Caco-2 (cell line): Measurements from ENCODE around the gene COPB1. TPM values are rescaled to one million over a fixed set of nuclear protein-coding genes. Genes with fewer than 3 reads are reported as not detected.

Experiments used
- BruUV-seq: library from RNA; stranded (reverse); fragments of 400-500 nt; replicated peaks from 2 replicates; lab custom pipeline; 2021; lab: Mats Ljungman, UMichigan
- CTCF ChIA-PET: fragments of 300-600 bp; sonication (Branson Sonifier 250); formaldehyde crosslinking; loops from one replicate; lab custom pipeline; 2022; ENCODE audit warnings: antibody characterized with exemption; lab: Charles Lee
- POLR2A ChIA-PET: fragments of 300-600 bp; sonication (Branson Sonifier 250); formaldehyde crosslinking; loops from one replicate; lab custom pipeline; 2022; ENCODE audit warnings: antibody characterized with exemption; lab: Charles Lee
- DNase-seq, 2 experiments: peaks; one replicate each; pipeline versions ENCODE4 v3.0.0 to v3.0.0-alpha.2; 2020 to 2022
- H3K27me3 ChIP-seq: replicated peaks from 2 replicates; pipeline ENCODE4 v1.6.0; 2011; ENCODE audit warnings: low read length; ENCODE audit not compliant: control insufficient read depth, insufficient read depth
- H3K36me3 ChIP-seq: 2 replicates; pipeline ENCODE4 v1.5.1; 2011; ENCODE audit warnings: low read length; ENCODE audit not compliant: control insufficient read depth, insufficient read depth
- H3K4me1 ChIP-seq: fragments of 250-450 bp; sonication (Bioruptor Pico); 2 replicates; pipeline ENCODE4 v1.5.1; 2020; ENCODE audit warnings: mild to moderate bottlenecking
- H3K4me3 ChIP-seq: 2 replicates; pipeline ENCODE4 v1.5.1; 2011; ENCODE audit warnings: low read depth, mild to moderate bottlenecking, control low read depth, low read length
- H3K9me3 ChIP-seq: fragments of 250-450 bp; sonication (Bioruptor Pico); 2 replicates; pipeline ENCODE4 v1.5.1; 2020; ENCODE audit warnings: mild to moderate bottlenecking, moderate library complexity
- H3K27ac Mint-ChIP-seq: one replicate; pipeline ENCODE4 v1.8.0; 2022; ENCODE audit warnings: mixed read lengths; ENCODE audit not compliant: unreplicated experiment
- H3K27me3 Mint-ChIP-seq: one replicate; pipeline ENCODE4 v1.8.0; 2022; ENCODE audit warnings: mixed read lengths; ENCODE audit not compliant: insufficient read depth, unreplicated experiment
- H3K36me3 Mint-ChIP-seq: one replicate; pipeline ENCODE4 v1.8.0; 2022; ENCODE audit warnings: mild to moderate bottlenecking, mixed read lengths; ENCODE audit not compliant: insufficient read depth, unreplicated experiment
- H3K4me1 Mint-ChIP-seq: one replicate; pipeline ENCODE4 v1.8.0; 2022; ENCODE audit warnings: low read depth, mixed read lengths; ENCODE audit not compliant: unreplicated experiment
- H3K4me3 Mint-ChIP-seq: one replicate; pipeline ENCODE4 v1.8.0; 2022; ENCODE audit warnings: mild to moderate bottlenecking, moderate library complexity, mixed read lengths; ENCODE audit not compliant: unreplicated experiment
- H3K9me3 Mint-ChIP-seq: one replicate; pipeline ENCODE4 v1.8.0; 2022; ENCODE audit warnings: mixed read lengths; ENCODE audit not compliant: unreplicated experiment
- intact Hi-C: fragments of 100-400 bp; cut with micrococcal nuclease; formaldehyde crosslinking; loops from one replicate; pipeline ENCODE4 v1.10.0; 2022; ENCODE audit not compliant: unreplicated experiment
- total RNA-seq: library from RNA; stranded (reverse); gene quantifications from 2 replicates; pipeline ENCODE4 v1.2.3, GENCODE V29; 2022
- TF ChIP-seq, protein P1 (sequence below), 2 experiments: fragments of 200-600 bp in 1 of 2; IDR thresholded peaks; 1 replicate in 1 of 2; 2 replicates in 1 of 2; pipeline versions ENCODE4 v1.5.1 to v1.8.0; 2011 to 2022; ENCODE audit warnings: antibody characterized with exemption in 1 of 2, control low read depth in 1 of 2, inconsistent platforms in 1 of 2, low read depth in 1 of 2, low read length in 1 of 2, mild to moderate bottlenecking in 1 of 2, moderate library complexity in 1 of 2; ENCODE audit not compliant: insufficient read depth in 1 of 2, severe bottlenecking in 1 of 2, unreplicated experiment in 1 of 2

Gene COPB1
- total RNA-seq, 1 experiment from 2014 or later = 125 TPM

DNA sequence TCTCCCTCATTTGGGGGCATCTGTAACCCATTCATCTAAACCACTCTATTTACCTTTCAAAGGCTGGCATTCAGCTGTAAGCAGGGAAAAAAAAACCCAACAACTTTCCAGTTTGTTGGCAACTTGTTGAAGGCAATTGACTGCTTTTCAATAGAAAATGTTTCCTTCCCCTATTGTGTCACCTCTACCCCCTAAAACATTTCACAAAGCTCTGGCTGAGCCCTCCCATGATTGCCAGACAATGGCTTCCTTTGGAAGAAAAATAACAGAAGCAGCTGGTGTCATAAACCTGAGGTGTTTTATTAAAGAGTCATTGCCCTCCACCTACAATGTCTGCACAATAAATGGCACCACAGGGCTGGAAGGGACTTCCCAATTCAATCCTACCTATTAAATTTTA, 42.7 kb upstream of the COPB1 start:
- no TSS peak for BruUV-seq
- intact Hi-C loops = no loop called here
- no peaks in the 10 kb centered on the region for H3K27me3 Mint-ChIP-seq
- DNase-seq = no peak
- no peaks in the 10 kb centered on the region for H3K9me3 Mint-ChIP-seq
- POLR2A ChIA-PET = no interaction called here
- Histone ChIP-seq H3K9me3 (no peaks in the 10 kb centered on the region), H3K4me1 (no peaks in the 10 kb centered on the region), H3K27me3 (no peaks in the 10 kb centered on the region), H3K4me3 (no peak overlapping the region), H3K36me3 (no peaks in the 10 kb centered on the region)
- H3K4me3 Mint-ChIP-seq = no peak overlapping the region
- H3K4me1 Mint-ChIP-seq = no peaks in the 10 kb centered on the region
- CTCF ChIA-PET = no interaction called here
- H3K36me3 Mint-ChIP-seq = no peaks in the 10 kb centered on the region
- H3K27ac Mint-ChIP-seq = no peak overlapping the region
- TF ChIP-seq, protein P1, sequence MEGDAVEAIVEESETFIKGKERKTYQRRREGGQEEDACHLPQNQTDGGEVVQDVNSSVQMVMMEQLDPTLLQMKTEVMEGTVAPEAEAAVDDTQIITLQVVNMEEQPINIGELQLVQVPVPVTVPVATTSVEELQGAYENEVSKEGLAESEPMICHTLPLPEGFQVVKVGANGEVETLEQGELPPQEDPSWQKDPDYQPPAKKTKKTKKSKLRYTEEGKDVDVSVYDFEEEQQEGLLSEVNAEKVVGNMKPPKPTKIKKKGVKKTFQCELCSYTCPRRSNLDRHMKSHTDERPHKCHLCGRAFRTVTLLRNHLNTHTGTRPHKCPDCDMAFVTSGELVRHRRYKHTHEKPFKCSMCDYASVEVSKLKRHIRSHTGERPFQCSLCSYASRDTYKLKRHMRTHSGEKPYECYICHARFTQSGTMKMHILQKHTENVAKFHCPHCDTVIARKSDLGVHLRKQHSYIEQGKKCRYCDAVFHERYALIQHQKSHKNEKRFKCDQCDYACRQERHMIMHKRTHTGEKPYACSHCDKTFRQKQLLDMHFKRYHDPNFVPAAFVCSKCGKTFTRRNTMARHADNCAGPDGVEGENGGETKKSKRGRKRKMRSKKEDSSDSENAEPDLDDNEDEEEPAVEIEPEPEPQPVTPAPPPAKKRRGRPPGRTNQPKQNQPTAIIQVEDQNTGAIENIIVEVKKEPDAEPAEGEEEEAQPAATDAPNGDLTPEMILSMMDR (IDR thresholded peaks at IDR 0.05; ENCODE audit: insufficient read depth in 1 of 2, low read depth in 1 of 2, low read length in 1 of 2, severe bottlenecking in 1 of 2, unreplicated experiment in 1 of 2) = no peak

DNA sequence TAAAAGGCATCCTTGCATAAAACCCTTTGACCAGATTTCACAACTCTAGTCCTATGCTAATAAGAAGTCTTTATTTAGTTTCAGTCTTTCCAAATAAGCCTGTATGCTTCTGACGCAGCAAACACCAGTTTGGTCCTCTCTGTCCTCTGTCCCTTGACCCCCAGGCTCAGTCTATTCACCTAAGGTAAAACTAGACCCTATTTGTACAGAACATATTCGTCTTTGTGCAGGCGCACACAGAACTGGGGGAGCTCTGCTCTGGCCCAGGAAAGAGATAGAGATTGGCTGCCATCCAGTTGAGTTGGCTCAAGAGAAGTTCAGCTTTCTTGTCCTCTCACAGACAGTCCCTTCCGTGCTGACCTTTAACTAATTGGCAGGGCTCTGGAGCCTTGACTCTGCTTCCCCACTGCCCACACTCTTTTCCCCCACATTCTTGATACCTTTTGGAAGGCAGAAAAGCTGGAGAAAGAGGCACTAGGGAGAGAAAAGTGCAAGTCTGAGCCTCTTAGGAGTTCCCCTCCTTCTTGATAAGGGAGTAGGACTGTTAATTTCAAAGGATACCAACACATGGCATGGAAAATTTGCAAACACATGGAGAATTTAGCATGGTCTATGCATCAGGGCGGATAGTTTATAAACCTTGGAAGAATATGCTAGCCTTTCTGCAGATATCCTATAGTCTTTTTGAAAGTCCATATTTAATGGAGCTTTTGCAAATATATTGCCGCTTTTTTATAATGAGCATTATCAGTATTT, 41.8 kb upstream of the COPB1 start:
- POLR2A ChIA-PET = no interaction called here
- H3K36me3 ChIP-seq = no peaks in the 10 kb centered on the region
- no peaks in the 10 kb centered on the region for H3K36me3 Mint-ChIP-seq
- no peaks in the 10 kb centered on the region for H3K27me3 Mint-ChIP-seq
- H3K4me1 Mint-ChIP-seq = no peaks in the 10 kb centered on the region
- no peak overlapping the region for H3K4me3 Mint-ChIP-seq
- H3K27ac Mint-ChIP-seq = no peak overlapping the region
- intact Hi-C loops = no loop called here
- BruUV-seq = no TSS peak
- H3K27me3 ChIP-seq = no peaks in the 10 kb centered on the region
- DNase-seq = no peak
- no peaks in the 10 kb centered on the region for H3K4me1 ChIP-seq
- H3K4me3 ChIP-seq = no peak overlapping the region
- H3K9me3 ChIP-seq = no peaks in the 10 kb centered on the region
- TF ChIP-seq, protein P1 (IDR thresholded peaks at IDR 0.05; ENCODE audit: insufficient read depth in 1 of 2, low read depth in 1 of 2, low read length in 1 of 2, severe bottlenecking in 1 of 2, unreplicated experiment in 1 of 2) = no peak
- no peaks in the 10 kb centered on the region for H3K9me3 Mint-ChIP-seq
- CTCF ChIA-PET = no interaction called here

DNA sequence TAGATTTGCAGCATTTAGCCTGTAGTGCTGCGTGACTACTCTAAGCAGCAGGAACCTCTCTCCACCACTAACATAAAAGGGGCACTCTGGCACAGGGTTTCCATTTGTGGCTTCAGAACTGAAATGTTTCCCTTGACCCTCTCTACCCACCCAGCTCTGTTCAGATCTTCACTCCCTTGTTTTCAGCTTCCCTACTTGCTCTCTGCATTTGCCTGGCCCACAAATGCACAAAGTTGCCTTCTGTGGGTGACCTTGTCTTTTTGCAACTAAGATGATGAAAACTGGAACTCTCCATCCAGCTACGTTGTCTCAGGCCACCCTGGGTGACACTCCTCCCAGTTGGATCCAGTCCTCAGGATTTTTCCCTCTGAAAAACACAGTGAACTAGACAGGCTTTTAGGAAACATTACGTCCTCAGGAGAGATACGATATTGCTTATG, 40.4 kb upstream of the COPB1 start:
- no peaks in the 10 kb centered on the region for H3K9me3 ChIP-seq
- H3K4me1 Mint-ChIP-seq = no peaks in the 10 kb centered on the region
- no peaks in the 10 kb centered on the region for H3K27me3 Mint-ChIP-seq
- CTCF ChIA-PET = no interaction called here
- no peak overlapping the region for H3K4me3 ChIP-seq
- no peaks in the 10 kb centered on the region for H3K4me1 ChIP-seq
- POLR2A ChIA-PET = no interaction called here
- no peaks in the 10 kb centered on the region for H3K36me3 Mint-ChIP-seq
- no peaks in the 10 kb centered on the region for H3K36me3 ChIP-seq
- H3K9me3 Mint-ChIP-seq = no peaks in the 10 kb centered on the region
- TF ChIP-seq, protein P1 (IDR thresholded peaks at IDR 0.05; ENCODE audit: insufficient read depth in 1 of 2, low read depth in 1 of 2, low read length in 1 of 2, severe bottlenecking in 1 of 2, unreplicated experiment in 1 of 2) = no peak
- H3K27me3 ChIP-seq = no peaks in the 10 kb centered on the region
- no peak for DNase-seq
- no TSS peak for BruUV-seq
- intact Hi-C loops = loop anchor here (5.0 kb wide), 3 partner anchors 247 to 467 kb away; partner anchors contain the start of gene CYP2R1
- H3K27ac Mint-ChIP-seq = no peak overlapping the region
- no peak overlapping the region for H3K4me3 Mint-ChIP-seq
